SK-N-SH treated with all-trans-retinoic acid at 6 μM for 48 hours (cell line): ENCODE measurements around the gene RETREG1.

Experiments
- ATAC-seq: fragments of 200-7000 bp; cut with Tn5 transposase; 3 replicates; pipeline ENCODE4 v1.9.1; 2020; ENCODE audit warnings: mild to moderate bottlenecking, moderate library complexity
- ARNTL ChIP-seq: fragments of 450-650 bp; formaldehyde crosslinking; IDR thresholded peaks from 2 replicates; pipeline ENCODE4 v1.5.0; 2020; ENCODE audit warnings: low read depth, mild to moderate bottlenecking, moderate library complexity, borderline replicate concordance
- BACH2 ChIP-seq: fragments of 250-450 bp; sonication (Bioruptor Pico); IDR thresholded peaks from 2 replicates; pipeline ENCODE4 v1.9.0; 2021; ENCODE audit warnings: mild to moderate bottlenecking, borderline replicate concordance
- CSDC2 ChIP-seq: fragments of 250-450 bp; sonication (Bioruptor Pico); IDR thresholded peaks from 2 replicates; pipeline ENCODE4 v1.5.0; 2020; ENCODE audit warnings: mild to moderate bottlenecking, moderate library complexity
- GLIS3 ChIP-seq: fragments of 250-450 bp; sonication (Bioruptor Pico); IDR thresholded peaks from 2 replicates; pipeline ENCODE4 v1.5.0; 2020; ENCODE audit warnings: mild to moderate bottlenecking, moderate library complexity
- ISL1 ChIP-seq: fragments of 250-450 bp; sonication (Bioruptor Pico); IDR thresholded peaks from 2 replicates; pipeline ENCODE4 v2.1.2; 2022; ENCODE audit warnings: mild to moderate bottlenecking, moderate library complexity
- OSR1 ChIP-seq: fragments of 250-450 bp; sonication (Bioruptor Pico); IDR thresholded peaks from 2 replicates; pipeline ENCODE4 v1.8.0; 2022; ENCODE audit warnings: moderate library complexity, mild to moderate bottlenecking, inconsistent platforms
- PPARA ChIP-seq: fragments of 250-450 bp; sonication (Bioruptor Pico); IDR thresholded peaks from 2 replicates; pipeline ENCODE4 v1.5.0; 2020; ENCODE audit warnings: mild to moderate bottlenecking, borderline replicate concordance
- RARB ChIP-seq: fragments of 250-450 bp; sonication (Bioruptor Pico); IDR thresholded peaks from 2 replicates; pipeline ENCODE4 v1.8.0; 2021; ENCODE audit warnings: mild to moderate bottlenecking, moderate library complexity
- SNAI2 ChIP-seq: fragments of 250-450 bp; sonication (Bioruptor Pico); IDR thresholded peaks from 2 replicates; pipeline ENCODE4 v1.5.0; 2020; ENCODE audit warnings: mild to moderate bottlenecking, moderate library complexity
- TCF4 ChIP-seq: fragments of 250-450 bp; sonication (Bioruptor Pico); IDR thresholded peaks from 2 replicates; pipeline ENCODE4 v1.8.0; 2021; ENCODE audit warnings: mild to moderate bottlenecking, moderate library complexity, borderline replicate concordance
- TOX ChIP-seq: fragments of 250-450 bp; sonication (Bioruptor Pico); IDR thresholded peaks from 2 replicates; pipeline ENCODE4 v1.8.0; 2021; ENCODE audit warnings: mild to moderate bottlenecking, moderate library complexity, borderline replicate concordance
- TSHZ2 ChIP-seq: fragments of 250-450 bp; sonication (Bioruptor Pico); IDR thresholded peaks from 2 replicates; pipeline ENCODE4 v1.5.0; 2020; ENCODE audit warnings: mild to moderate bottlenecking, moderate library complexity
- ZC3H10 ChIP-seq: fragments of 250-450 bp; sonication (Bioruptor Pico); IDR thresholded peaks from 2 replicates; pipeline ENCODE4 v1.5.1; 2021; ENCODE audit warnings: mild to moderate bottlenecking, moderate library complexity
- ZFP3 ChIP-seq: fragments of 250-450 bp; sonication (Bioruptor Pico); IDR thresholded peaks from 2 replicates; pipeline ENCODE4 v1.5.0; 2020; ENCODE audit warnings: mild to moderate bottlenecking, moderate library complexity
- ZFP30 ChIP-seq: fragments of 450-650 bp; formaldehyde crosslinking; IDR thresholded peaks from 2 replicates; pipeline ENCODE4 v1.5.0; 2022; ENCODE audit warnings: mild to moderate bottlenecking, moderate library complexity
- ZNF70 ChIP-seq: fragments of 450-650 bp; formaldehyde crosslinking; IDR thresholded peaks from 2 replicates; pipeline ENCODE4 v1.5.0; 2020; ENCODE audit warnings: mild to moderate bottlenecking, moderate library complexity
- ZNF8 ChIP-seq: fragments of 450-650 bp; formaldehyde crosslinking; IDR thresholded peaks from 2 replicates; pipeline ENCODE4 v1.5.0; 2020; ENCODE audit warnings: mild to moderate bottlenecking, moderate library complexity
- TF ChIP-seq, protein P1 (sequence below): fragments of 250-450 bp; sonication (Bioruptor Pico); IDR thresholded peaks from 2 replicates; pipeline ENCODE4 v1.5.1; 2021; ENCODE audit warnings: mild to moderate bottlenecking, moderate library complexity
- TF ChIP-seq, protein P2 (sequence below): fragments of 250-450 bp; sonication (Bioruptor Pico); IDR thresholded peaks from 2 replicates; pipeline ENCODE4 v1.8.0; 2020; ENCODE audit warnings: mild to moderate bottlenecking, moderate library complexity, borderline replicate concordance
- TF ChIP-seq, protein P3 (sequence below): fragments of 250-450 bp; sonication (Bioruptor Pico); IDR thresholded peaks from 2 replicates; pipeline ENCODE4 v1.5.1; 2020; ENCODE audit warnings: low read depth, mild to moderate bottlenecking, moderate library complexity

The RETREG1 gene

GRCh38 chr5:16588434-16589214 lies 28.2 kb downstream of the RETREG1 start:
- TF ChIP-seq ZNF8 (CRISPR knock-in tag) = no peak
- TF ChIP-seq, protein P1, sequence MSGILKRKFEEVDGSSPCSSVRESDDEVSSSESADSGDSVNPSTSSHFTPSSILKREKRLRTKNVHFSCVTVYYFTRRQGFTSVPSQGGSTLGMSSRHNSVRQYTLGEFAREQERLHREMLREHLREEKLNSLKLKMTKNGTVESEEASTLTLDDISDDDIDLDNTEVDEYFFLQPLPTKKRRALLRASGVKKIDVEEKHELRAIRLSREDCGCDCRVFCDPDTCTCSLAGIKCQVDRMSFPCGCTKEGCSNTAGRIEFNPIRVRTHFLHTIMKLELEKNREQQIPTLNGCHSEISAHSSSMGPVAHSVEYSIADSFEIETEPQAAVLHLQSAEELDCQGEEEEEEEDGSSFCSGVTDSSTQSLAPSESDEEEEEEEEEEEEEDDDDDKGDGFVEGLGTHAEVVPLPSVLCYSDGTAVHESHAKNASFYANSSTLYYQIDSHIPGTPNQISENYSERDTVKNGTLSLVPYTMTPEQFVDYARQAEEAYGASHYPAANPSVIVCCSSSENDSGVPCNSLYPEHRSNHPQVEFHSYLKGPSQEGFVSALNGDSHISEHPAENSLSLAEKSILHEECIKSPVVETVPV (CRISPR knock-in tag) = no peak
- TF ChIP-seq TSHZ2 (CRISPR knock-in tag) = no peak
- TF ChIP-seq, protein P2, sequence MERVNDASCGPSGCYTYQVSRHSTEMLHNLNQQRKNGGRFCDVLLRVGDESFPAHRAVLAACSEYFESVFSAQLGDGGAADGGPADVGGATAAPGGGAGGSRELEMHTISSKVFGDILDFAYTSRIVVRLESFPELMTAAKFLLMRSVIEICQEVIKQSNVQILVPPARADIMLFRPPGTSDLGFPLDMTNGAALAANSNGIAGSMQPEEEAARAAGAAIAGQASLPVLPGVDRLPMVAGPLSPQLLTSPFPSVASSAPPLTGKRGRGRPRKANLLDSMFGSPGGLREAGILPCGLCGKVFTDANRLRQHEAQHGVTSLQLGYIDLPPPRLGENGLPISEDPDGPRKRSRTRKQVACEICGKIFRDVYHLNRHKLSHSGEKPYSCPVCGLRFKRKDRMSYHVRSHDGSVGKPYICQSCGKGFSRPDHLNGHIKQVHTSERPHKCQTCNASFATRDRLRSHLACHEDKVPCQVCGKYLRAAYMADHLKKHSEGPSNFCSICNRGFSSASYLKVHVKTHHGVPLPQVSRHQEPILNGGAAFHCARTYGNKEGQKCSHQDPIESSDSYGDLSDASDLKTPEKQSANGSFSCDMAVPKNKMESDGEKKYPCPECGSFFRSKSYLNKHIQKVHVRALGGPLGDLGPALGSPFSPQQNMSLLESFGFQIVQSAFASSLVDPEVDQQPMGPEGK = no peak
- TF ChIP-seq ZFP3 (CRISPR knock-in tag) = no peak
- TF ChIP-seq ZFP30 (CRISPR knock-in tag) = no peak
- no peak for TF ChIP-seq PPARA (CRISPR knock-in tag)
- TF ChIP-seq CSDC2 (CRISPR knock-in tag) = no peak
- TF ChIP-seq, protein P3, sequence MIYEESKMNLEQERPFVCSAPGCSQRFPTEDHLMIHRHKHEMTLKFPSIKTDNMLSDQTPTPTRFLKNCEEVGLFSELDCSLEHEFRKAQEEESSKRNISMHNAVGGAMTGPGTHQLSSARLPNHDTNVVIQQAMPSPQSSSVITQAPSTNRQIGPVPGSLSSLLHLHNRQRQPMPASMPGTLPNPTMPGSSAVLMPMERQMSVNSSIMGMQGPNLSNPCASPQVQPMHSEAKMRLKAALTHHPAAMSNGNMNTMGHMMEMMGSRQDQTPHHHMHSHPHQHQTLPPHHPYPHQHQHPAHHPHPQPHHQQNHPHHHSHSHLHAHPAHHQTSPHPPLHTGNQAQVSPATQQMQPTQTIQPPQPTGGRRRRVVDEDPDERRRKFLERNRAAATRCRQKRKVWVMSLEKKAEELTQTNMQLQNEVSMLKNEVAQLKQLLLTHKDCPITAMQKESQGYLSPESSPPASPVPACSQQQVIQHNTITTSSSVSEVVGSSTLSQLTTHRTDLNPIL (CRISPR knock-in tag) = no peak
- TF ChIP-seq OSR1 = no peak
- no peak for TF ChIP-seq ZNF70 (CRISPR knock-in tag)
- no peak for ATAC-seq

GRCh38 chr5:16586556-16586955 lies 30.2 kb downstream of the RETREG1 start:
- TF ChIP-seq TSHZ2 (CRISPR knock-in tag) = no peak
- no peak for TF ChIP-seq SNAI2 (CRISPR knock-in tag)
- TF ChIP-seq ARNTL (CRISPR knock-in tag) = no peak
- TF ChIP-seq BACH2 (CRISPR knock-in tag) = no peak
- TF ChIP-seq TCF4 = no peak
- no peak for TF ChIP-seq RARB (CRISPR knock-in tag)
- no peak for TF ChIP-seq ISL1
- no peak for TF ChIP-seq ZFP3 (CRISPR knock-in tag)
- TF ChIP-seq TOX = no peak
- no peak for TF ChIP-seq ZC3H10
- TF ChIP-seq CSDC2 (CRISPR knock-in tag) = no peak
- TF ChIP-seq, protein P2 = no peak
- TF ChIP-seq ZFP30 (CRISPR knock-in tag) = no peak
- no peak for TF ChIP-seq GLIS3
- ATAC-seq = no peak
